Fibroblast of mammary gland (primary cell): ENCODE results near the gene PPP2R5C.
"Not testable (repeated sequence)": the region's sequence is repeated elsewhere in the genome, so short reads cannot be mapped to it uniquely, and the experiment has no call there.

Source experiments
- DNase-seq: peaks from one replicate; pipeline ENCODE4 v3.0.0-alpha.2; 2010; ENCODE audit warnings: low read depth
- H3K4me3 ChIP-seq: 2 replicates; pipeline ENCODE4 v1.5.1; 2011; ENCODE audit warnings: low read depth, mild to moderate bottlenecking, low read length, moderate library complexity; ENCODE audit not compliant: control insufficient read depth
- TF ChIP-seq, protein P1 (sequence below): conservative IDR thresholded peaks from 2 replicates; pipeline ENCODE4 v1.5.1; 2011; ENCODE audit warnings: low read depth, low read length, inconsistent platforms; ENCODE audit not compliant: control insufficient read depth, insufficient read depth

The PPP2R5C gene

DNA sequence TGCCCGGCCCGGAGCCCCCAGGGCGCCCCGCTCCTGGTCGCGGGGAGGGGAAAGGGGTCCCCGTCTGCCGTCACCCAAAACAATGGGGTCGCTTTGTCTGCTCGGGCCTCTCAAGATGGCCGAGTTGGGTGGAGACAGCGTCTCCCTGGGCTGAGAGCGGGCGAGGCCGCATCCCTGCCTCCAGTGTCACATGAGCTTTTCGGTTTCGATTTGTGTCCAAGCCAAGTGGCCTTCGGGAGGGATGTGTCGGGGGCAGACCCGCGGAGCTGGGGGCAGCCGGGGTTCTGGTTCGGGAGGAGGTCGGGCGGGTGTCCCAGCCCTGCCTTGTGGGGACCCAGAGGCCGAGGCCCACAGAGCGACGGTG, 203.7 kb downstream of the PPP2R5C start:
- DNase-seq = peak; percentile 56
- TF ChIP-seq, protein P1, sequence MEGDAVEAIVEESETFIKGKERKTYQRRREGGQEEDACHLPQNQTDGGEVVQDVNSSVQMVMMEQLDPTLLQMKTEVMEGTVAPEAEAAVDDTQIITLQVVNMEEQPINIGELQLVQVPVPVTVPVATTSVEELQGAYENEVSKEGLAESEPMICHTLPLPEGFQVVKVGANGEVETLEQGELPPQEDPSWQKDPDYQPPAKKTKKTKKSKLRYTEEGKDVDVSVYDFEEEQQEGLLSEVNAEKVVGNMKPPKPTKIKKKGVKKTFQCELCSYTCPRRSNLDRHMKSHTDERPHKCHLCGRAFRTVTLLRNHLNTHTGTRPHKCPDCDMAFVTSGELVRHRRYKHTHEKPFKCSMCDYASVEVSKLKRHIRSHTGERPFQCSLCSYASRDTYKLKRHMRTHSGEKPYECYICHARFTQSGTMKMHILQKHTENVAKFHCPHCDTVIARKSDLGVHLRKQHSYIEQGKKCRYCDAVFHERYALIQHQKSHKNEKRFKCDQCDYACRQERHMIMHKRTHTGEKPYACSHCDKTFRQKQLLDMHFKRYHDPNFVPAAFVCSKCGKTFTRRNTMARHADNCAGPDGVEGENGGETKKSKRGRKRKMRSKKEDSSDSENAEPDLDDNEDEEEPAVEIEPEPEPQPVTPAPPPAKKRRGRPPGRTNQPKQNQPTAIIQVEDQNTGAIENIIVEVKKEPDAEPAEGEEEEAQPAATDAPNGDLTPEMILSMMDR = no peak
- peak overlapping the region; percentile 95 for H3K4me3 ChIP-seq

DNA sequence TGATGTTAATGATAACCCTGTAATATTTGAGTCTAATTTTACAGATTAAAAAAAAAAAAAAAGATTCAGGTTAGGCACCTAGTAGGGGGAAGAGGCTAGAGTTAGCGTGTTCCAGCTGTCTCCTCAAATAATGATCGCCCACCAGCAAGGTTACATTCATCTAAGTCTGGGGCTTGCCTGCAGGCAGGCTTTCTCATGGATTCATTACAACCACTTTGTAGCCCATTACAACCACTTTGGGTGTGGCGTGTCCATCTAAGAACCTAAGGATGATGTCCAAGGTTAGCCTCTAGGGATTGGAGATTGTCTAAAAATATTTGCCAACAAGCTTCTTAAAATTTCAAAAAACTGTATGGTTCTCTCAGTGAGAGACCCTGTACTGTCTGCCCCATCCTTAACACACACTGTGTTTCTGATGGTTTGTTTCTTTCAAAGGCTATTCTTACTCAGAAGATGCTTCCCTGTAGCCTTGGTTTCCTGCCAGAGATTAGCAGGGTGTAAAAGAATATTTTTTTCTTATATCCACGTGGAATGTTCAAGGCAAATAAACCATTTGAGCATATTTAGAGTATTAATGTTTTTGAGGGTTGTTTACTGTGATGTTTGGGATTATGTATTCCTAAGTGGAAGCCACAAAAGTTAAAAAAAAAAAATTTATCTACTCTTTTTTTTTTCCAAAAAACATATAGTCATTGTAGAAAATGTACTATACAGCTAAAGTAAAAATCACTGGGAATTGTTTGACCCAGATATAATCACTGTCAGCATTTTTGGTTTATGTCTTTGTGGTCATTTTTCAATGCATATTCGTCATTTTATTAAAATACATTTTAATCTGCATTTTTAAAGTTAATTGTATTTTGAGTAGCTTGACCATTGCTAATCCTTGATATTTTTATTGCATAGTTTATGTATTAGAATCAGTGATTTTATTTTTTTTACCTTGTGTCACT, 204.5 kb downstream of the PPP2R5C start:
- TF ChIP-seq, protein P1 = no peak
- H3K4me3 ChIP-seq = peak overlapping the region; percentile 95
- DNase-seq = peak; percentile 50

DNA sequence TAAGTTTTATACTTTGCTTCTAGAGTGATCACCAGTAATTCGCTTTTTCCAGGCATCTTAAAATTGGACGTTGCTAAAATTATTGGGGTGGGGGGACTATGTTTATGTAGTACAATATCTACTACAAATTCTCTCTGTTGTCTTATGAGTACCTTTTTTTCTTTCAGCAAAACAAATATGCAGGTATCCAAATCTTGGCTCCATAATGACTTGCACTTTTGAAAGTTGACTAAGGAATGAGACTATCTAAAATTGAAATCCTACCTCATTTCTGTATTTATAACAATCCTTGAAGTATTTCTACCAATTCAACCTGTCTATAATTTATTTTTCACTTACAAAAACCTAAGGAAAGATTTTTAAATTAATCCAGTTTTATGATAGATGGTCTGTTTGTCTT, 205.2 kb downstream of the PPP2R5C start:
- TF ChIP-seq, protein P1 = no peak
- no peak for DNase-seq
- peak overlapping the region; percentile 95 for H3K4me3 ChIP-seq

DNA sequence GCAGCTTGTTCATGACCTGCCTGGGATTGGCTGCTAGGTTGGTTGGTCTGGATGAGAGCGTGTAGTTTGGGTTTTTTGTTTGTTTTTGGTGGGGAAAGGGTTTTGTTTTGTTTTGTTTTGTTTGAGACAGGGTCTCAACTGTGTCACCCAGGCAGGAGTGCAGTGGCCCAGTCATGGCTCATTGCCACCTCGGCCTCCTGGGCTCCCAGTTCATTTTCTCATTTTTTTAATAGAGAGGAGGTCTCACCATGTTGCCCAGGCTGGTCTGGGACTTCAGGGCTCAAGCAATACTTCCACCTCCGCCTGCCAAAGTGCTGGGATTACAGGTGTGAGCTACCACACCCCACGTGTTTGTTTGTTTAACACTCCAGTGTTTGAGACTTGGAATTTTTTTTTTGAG, 206.7 kb downstream of the PPP2R5C start:
- TF ChIP-seq, protein P1 = no peak
- DNase-seq = no peak
- no peak overlapping the region for H3K4me3 ChIP-seq

DNA sequence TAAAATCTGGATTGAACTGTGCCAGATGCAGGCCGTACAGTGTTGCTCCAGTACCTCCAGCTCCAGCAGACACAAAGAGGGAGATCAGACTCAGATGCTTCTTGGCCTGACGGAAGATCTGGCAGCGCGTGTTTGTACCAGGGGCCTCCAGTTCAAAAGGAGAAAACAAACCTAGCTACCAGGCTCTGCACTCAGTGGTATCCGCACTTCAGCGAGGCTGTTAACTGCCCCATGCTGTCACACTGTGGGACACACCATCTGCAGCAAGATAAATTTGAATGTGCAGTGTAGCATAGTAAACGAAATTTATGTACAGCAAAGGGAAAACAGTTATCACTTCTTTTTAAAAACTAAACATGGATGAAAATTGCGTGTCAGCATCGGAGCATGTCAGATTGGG, 208.0 kb downstream of the PPP2R5C start:
- no peak for DNase-seq
- TF ChIP-seq, protein P1 = no peak
- H3K4me3 ChIP-seq = no peak overlapping the region

DNA sequence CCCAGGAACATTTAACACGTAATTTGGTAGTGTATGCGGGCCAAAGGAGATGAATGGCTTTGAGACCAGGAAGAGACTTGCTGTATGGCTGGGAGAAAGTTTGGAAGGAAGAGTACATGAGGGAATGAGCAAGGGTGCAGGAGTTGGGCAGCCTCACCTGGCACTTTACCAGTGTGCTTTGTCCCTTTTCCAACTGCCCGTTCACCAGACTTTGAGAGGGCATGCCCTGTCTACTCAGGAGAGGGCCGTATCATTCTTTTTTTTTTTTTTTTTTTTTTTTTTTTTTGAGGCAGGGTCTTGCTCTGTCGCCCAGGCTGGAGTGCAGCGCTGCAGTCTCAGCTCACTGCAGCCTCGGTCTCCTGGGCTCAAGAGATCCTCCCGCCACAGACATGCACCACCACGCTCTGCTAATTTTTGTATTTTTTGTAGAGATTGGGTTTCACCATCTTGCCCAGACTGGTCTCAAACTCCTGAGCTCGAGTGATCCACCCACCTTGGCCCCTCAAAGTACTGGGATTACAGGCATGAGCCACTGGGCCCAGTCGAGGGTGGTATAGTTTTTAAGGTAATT, 209.4 kb downstream of the PPP2R5C start:
- DNase-seq = no peak
- H3K4me3 ChIP-seq = no peak overlapping the region
- TF ChIP-seq, protein P1 = no peak

DNA sequence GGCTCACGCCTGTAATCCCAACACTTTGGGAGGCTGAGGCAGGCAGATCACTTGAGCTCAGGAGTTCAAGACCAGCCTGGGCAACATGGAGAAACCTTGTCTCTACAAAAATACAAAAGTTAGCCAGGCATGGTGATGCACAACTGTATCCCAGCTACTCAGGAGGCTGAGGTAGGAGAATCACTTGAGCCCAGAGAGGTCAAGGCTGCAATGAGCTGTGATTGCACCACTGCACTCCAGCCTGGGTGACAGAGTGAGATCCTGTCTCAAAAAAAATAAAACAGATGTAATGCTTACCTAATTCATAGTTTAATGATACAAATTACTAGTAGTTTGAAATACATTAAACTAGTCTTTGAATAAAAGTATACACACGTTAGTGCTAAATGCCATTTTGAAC, 209.9 kb downstream of the PPP2R5C start:
- peak; percentile 43 for DNase-seq

More for the DNA sequence above, 209.9 kb downstream of the PPP2R5C start:
- H3K4me3 ChIP-seq = not testable (repeated sequence)
